ENCODE results near the gene THRB.

THRB gene

DNA sequence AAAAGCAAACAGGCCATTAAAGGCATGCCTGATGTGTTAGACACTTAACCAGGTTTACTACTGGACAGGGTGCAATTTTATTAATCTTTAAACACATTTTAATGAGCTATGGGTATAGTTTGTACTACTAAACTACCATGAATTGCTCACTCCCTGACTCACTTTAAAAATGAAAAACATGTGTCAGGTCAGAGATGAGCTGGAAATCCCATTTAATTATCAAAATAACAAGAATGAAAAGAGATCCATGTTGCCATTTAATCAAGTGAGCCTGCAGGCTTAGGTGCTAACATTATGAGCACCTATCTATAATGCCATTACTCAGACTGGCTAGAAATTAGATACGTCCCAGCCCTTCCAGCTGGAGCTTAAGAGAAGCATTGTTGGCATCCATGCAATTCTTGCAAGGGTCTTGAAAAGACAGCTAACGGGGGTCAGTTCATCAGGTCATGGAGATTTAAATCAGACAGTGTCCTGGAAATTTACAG, 224.4 kb downstream of the THRB start:
- DNase-seq (ENCODE audit: low read depth) = no peak

DNA sequence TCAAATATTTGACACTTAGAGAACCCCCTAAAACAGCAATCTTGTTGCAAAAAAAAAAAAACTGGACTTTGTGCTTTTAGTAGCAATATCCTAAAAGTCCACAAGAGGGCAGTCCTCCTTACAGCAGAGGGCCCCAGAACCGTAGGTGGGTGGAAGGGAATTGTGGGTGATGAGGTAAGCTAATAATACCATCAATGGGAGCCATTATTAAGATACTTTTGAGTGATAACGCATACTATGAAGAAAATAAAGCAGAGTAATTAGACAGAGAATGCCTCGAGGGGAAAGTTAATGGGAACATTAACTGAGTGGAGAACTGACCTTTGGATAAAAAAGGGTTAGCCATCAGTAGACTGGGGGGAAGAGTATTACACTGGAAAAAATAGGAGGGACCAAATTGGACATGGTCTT, 229.9 kb downstream of the THRB start:
- DNase-seq (ENCODE audit: low read depth) = peak; percentile 64

DNA sequence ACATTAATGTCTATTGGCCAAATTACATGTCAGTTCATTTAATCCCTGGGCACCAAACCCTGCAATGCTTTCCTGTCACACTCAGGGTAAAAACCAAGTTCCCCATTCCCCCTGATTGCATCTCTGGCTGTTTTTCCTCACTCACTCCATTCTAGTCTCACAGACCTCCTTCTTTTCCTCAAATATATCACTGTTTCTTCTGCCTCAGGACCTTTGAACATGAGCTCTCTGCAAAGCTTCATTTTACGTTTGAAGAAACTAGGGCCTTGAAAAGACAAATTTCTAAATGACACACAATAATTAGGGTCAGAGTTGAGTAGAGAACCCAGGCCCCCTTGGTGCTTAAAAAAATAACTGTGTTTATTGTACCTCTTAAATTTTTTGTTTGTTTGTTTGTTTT, 230.6 kb downstream of the THRB start:
- DNase-seq (ENCODE audit: low read depth) = no peak

DNA sequence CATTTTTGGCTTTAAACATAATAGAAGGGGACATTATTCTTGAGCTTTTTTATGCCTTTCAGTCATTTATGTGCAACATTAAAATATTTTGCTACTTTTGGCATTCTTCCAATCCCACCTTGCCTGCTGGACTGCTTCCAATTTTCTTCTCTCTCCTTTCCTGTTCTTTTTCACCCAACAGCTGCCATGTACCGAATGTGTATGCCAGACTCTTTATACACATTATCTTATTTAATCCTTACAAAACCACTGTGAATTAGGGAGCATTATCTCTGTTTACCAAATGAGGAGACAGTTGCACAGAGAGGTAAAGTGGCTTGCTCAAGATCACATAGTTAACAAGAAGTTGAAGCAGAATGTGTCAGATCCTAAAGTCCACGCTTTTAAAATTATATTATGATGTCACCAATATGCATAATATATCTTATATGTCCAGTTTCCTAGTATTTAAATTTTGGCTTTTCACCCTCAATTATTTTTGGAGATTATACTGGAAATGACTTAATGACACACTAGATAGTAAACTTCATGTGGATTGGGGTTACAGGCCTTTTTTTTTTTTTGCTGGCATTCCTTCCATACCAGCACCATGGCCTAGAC, 231.5 kb downstream of the THRB start:
- DNase-seq (ENCODE audit: low read depth) = no peak

DNA sequence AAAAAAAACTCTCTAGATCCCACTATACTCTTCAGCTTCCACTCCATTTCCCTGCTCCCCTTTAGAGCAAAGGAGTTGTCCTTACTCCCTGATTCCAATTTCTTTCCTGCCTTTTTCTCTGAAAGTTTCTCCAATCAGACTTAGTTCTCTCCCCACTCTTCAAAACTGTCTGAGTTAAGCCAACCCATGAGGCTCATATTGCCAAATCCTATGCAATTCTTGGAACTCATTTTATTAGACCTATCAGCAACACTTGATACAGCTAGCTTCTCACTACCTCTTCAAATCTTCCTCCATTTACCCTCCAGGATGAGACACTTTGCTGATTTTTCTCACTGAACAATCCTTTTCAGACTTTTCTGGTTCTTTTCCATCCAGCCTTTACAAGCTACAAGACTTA, 233.1 kb downstream of the THRB start:
- DNase-seq (ENCODE audit: low read depth) = no peak

DNA sequence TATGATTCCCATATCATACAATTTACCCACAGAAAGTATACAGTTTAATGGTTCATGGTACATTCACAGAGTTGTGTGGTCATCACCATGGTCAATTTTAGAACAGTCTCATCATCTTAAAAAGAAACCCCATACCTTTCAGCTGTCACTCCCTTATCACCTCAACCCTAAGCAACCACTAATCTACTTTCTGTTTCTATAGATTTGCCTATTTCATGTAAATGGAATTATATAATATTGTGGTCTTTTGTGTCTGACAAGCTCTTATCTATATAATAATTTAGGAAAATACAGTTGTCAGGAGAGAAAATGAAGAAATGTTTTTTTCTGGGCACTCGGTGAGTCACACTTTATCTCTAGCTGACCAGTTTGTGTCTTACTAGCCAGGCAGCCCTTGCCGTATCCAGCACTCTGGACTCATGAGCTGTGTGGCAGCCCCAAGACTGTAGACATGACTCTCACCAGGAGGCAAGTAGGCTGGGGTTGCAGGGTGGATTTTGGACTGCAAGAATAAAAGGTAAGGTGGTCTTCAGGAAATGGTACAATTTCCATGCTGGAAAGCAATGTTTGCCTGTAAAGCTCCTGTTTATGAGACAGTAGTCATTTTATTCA, 234.6 kb downstream of the THRB start:
- peak; percentile 80 for DNase-seq (ENCODE audit: low read depth)

DNA sequence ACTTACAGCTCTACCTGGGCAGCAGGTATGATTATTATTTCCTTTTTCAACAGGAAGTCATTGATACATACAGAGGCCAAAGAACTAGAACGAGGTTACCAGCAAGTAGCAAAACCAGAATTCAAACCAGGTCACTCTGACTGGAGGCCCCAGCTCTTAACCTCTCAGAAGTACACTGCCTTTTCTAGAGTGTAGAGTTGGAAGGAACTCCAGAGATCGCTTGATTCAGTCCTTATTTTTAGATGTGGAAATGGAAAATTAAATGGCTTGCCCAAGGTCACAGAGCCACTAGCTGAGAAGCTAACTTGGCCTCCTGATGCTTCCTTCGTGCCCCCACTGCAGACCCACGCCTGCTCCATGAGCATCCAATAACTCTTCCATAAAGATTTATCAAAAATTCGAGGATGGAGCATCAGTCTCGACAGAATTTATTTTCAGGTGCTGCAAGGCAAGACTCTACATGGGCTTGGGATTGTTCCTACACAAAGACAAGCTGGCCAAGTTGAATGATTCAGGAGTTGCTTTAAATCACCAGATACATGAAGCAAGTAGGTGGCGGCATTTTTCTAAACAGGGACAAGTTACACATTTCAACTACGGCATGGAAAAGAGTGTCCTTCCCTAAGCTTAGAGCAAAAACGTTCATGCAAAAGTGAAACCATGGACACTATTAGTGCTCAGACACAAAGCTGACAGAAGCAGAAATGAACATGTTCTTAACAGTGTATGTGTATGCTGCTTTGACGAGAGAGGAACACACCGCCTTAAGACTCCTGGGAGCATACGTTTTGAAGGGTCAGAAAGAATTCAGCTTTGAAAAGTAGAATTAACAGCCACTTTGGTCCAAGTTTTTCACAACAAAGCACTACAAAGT, 235.7 kb downstream of the THRB start:
- DNase-seq (ENCODE audit: low read depth) = no peak

DNA sequence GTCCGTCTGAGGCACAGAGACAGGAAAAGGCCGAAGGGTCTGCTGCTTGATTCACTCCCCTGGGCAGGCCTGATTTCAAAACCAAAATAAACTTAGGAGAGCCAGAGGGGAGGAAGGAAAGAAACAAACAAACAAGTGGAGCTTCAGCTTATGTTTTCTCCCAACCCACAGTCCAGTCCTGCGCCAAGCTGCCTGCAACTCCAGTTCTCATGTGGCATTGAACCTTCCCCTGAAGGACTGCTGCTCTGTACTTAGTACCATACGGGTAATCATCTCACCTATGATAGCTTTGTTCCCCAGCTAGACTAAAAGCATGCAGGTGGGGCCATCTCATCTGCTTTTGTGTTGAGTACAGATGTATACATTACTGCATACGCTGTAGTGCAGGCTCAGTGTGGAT, 236.4 kb downstream of the THRB start:
- no peak for DNase-seq (ENCODE audit: low read depth)

DNA sequence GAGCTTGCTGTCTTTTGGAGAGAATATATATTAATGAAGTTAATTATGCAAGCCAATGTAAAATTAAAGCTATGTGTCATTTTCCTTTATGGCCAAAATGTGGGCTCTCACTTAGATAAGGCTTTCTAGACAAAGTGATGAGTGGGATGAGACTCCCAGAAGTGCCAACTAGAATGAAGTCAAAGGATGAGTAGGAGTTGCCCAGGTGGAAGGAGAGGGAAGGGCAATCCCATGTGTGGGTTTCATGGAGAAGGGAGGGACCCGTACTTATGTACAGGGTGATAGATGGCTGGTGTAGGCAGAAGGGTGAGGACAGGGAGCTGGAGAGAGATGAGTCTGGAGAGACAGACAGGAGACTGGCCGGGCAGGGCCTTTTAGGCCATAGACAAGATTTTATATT, 239.2 kb downstream of the THRB start:
- no peak for DNase-seq (ENCODE audit: low read depth)

DNA sequence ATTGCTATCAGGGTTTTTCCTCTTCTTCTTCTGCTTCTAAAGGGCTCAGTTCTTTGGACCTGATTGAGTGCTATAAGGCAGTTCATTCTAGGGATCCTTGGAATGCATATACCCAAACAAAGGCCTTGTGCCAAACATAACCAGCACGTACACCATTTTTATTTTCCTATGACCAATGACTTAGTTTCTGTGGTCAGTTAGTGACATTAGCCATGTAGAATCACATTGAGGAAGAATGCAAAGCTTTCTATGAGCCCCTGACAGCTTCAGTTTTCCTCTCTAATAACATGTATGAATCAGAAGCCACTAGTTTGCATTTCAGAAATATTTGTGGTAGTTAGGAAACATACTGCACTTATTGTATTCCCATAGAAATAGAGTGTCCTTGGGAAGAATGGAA, 240.0 kb downstream of the THRB start:
- DNase-seq (ENCODE audit: low read depth) = peak; percentile 79

DNA sequence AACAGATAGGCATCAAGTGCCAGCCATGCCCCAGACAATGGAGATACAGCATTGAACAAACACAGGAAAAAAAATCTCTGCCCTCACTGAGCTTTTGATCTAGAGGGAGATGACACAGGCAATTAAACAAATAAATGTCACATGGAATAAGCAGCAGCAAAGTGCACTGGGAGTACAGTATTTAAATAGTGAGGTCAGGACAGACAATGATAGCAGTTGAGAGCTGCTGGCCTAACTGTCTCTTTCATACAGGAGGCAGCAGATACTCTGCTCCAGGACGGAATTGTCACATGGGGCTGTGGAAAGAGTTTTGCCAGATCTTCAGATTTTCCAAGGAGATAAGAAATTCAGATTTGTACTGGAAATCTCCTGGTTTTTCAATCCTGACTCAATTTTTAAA, 241.3 kb downstream of the THRB start:
- DNase-seq (ENCODE audit: low read depth) = no peak

DNA sequence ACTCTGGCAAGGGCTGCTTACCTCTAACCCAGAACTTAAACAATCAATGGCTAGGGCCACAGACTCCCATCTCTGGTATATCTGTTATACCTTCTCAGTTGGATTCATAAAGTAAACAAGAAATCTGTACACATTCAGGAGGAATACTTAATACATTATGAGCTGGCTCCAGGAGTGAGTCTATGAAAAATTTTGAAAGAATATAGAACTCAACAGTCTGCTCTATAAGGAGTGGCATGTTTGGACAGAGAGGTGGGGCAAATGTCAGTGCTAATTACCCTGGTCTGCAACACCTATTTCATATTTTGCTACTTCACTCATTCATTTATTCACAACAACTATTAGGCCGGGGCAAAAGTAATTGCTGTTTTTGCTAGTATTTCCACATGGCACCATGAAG, 245.1 kb downstream of the THRB start:
- DNase-seq (ENCODE audit: low read depth) = no peak

DNA sequence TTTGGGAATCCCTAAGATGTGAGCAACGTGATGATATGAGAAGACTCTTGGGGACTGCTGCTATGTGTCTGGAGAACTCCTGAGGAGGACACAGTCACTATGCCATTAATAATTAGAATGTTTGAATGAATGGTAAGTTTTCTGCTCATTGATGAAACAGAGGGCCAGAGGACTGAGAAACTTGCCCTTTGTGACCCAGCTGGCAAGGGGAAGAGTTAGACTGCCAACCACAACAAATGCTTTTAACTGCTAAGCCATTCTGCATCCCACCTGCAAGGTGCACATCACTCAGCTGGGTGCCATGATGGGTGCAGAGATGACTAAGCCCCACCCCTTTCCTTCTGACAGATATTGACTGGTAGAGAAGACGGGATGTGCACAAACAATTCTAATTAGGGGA, 249.6 kb downstream of the THRB start:
- no peak for DNase-seq (ENCODE audit: low read depth)

DNA sequence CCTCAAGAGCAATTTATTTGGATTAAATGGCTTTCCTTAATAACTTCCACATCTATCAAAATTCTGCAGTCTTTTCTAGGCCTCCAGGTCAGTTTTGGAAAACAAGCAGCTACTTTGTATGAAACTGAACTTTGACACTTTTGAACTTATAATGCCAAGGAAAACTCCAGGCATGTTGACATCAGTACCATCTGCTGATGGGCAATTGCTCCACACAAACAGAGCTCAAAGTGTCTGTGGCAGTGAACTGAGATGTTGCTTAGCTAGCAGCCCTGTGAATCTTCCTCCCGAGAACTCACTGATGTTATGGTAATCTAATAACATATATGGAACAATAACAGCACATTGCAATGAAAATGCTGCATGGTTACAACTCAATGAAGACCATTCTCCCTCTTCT, 250.2 kb downstream of the THRB start:
- no peak for DNase-seq (ENCODE audit: low read depth)

DNA sequence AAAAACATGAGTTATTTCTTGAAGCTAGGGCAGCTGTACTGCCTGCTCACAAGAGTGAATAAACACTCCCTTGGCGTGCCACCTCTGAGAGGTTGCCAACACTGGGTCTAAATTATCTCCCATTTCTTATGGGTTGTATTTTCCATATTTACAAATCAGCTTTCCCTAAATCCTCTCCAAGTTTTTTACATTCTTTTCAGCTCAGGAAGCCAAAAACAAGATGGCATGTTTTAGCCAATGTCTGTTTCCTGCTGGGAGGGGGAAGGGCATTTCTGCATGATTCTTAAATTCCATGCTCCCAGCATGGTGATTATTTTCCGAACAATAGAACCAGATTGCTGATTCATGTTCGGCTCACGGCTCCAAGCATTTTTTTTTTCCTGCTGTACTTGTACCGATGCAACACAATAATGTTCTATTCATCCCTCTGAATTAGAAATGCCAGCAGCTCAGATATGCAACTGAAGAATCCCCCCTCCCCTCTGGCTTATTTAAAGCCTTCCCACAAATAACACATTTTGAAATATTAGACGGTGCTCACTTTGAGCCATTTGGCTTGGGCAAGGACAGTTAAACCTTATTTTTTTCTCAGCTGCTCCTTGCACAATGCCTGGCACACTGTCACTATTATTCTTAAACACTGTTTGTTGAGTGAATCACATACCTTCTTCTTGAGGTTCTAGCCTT, 252.5 kb downstream of the THRB start:
- peak; percentile 76 for DNase-seq (ENCODE audit: low read depth)

DNA sequence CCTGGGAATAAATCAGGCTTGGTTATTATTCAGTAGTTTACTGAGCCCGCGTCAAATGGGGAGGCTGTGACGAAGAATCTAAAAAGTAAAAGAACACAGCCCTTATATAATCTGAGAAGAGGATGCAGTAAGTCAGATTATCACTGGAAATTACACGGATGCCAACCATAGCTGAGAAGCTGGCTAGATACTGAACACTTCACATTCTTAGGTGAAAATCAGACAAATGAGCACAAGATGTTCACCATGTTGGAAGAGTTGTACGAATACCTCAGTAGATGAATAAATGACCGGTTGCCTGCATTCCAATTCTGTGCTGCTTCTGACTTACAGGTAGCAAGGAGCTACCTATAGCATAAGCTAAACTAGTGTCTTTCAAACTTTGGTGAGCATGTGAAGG, 254.3 kb downstream of the THRB start:
- no peak for DNase-seq (ENCODE audit: low read depth)

DNA sequence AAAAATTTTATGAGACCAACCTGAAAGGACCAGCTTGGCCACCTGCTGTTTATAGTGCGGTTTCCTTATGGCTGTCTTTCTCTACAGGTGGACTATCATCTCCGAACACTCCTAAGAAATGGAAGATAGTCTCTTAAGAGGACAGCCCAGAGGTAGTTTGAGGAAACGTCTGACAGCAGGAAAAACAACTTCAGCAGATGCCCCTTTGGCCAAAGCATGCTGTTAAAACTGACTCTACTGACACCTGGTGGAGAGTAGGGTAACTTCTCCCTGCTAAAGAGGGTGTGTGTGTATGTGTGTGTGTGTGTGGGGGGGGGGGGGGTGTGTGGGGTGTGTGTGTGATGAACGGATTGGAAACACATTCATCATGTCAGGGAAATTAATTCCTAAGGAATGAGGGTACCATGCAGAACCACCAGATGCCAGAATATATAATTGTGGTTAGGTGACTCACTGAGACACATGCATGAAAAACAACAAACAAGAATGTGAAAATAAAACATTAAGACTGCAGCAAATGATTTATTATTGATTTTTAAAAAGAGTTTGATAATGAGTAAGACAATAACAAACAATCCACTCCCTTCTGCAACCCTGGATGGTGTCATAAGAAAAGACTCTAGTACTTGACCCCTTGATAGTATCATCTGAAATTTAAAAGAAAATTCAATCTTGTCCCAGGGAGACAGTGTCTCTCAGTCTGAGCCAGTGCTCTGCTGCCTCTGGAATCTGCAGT, 256.5 kb downstream of the THRB start:
- DNase-seq (ENCODE audit: low read depth) = peak; percentile 90

DNA sequence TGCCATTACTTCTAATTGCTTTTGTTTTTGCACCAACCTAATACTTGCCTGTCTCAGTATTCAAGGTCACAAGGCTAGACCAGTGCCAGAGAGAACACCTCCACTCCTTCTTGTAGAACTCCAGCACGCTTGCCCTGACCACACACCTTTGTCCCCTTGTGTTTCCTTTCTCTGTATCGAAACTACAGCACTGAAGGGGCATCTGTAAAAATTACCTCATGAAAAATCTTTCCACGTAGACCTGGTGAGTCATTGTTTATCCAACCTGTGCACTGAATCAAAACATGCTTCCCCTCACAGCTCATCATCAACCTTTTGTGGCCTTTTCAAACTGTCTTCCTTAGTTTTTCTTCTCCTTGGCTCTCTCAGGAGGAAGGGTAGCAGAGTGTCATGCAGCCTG, 259.5 kb downstream of the THRB start:
- DNase-seq (ENCODE audit: low read depth) = peak; percentile 56

DNA sequence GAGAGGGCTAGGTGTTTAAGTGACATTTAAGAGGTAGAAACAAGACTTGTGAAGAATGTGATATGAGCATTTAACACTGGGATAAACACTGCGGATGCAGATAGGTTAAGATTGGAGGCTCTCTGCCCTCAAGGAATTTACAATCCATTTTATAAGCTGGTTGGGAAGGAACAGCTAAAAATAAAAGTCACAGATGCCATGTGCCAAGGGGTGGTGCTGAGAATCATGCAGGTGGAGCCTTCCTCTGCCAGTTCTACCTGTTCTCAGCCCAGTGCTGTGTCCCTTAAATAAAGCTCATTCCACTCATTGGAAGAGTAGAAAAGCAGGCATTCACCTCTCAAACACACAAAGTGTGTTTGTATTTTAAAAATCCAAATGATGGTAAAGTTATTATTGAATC, 261.9 kb downstream of the THRB start:
- DNase-seq (ENCODE audit: low read depth) = no peak

DNA sequence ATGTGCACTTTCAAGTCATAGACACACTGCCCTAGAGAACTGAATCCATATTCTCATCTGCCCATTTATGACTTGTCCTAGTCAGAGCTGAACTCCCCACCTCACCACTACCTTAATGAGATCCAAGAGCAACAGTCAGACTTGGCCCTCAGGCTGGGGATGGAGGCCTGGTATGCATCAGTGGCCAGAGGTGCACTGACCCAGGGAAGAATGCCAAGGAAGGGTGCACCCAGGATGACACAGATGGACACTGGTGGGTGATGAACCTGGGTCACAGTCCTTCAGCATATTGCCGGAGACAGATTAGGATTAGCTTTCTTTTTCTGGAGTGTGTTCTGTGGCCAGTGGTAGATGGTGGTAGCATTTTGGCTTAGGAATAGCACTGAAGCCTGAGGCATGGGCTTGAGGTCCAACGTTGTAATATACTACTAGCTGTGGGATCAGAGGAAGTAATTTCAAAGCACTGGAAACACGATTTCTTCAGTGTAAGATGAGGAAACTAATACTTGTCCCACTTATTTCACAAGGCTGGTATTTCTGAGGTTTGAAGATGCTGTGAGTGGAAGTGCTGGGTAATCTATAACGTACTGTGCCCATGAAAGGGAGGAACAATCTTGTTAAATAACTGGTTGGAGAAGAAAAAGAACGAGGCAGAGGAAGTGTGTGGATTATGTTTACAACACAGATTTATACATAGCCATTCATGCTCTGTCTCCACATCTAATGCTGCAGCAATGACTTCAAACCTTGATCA, 265.0 kb downstream of the THRB start:
- no peak for DNase-seq (ENCODE audit: low read depth)

DNA sequence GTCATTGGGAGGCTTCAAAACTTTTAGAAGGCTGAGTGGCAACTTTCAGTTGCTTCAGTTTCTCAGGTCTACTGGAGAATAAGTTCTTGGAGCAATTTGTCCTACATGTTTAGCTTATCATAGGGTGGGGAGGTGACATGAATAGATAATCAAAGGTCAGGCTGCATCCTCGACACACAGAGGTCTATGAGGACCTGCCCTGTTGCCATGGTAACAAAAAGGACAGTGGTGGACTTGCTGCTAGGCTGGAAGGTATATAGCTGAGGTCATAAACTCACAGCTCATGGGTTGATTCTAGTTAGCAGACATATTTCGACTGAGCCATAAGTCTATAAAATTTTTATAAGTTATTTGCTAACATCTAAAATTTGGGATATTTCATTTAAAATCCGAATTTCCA, 267.0 kb downstream of the THRB start:
- no peak for DNase-seq (ENCODE audit: low read depth)

All from iris pigment epithelial cell (primary cell).